Endodermal cell (in vitro differentiated cells): ENCODE data around the gene ZBP1. TPM values are rescaled to one million over a fixed set of nuclear protein-coding genes. Genes with fewer than 3 reads are reported as not detected.

Source experiments
- DNase-seq: peaks from one replicate; pipeline ENCODE4 v3.0.0-alpha.2; 2017
- H3K27ac ChIP-seq: 2 replicates; pipeline ENCODE4 v1.5.1; 2013; ENCODE audit warnings: mild to moderate bottlenecking, low read depth, low read length, moderate library complexity
- H3K27me3 ChIP-seq: 2 replicates; pipeline ENCODE4 v1.6.1; 2013; ENCODE audit warnings: mild to moderate bottlenecking, low read length, moderate library complexity; ENCODE audit not compliant: insufficient read depth, control insufficient read depth, poor library complexity, severe bottlenecking
- H3K36me3 ChIP-seq: 2 replicates; pipeline ENCODE4 v1.7.0; 2013; ENCODE audit warnings: mild to moderate bottlenecking, low read length, moderate library complexity; ENCODE audit not compliant: control insufficient read depth, insufficient read depth
- H3K4me1 ChIP-seq: one replicate; pipeline ENCODE4 v1.7.0; 2013; ENCODE audit warnings: low read length; ENCODE audit not compliant: control insufficient read depth, insufficient read depth
- H3K4me3 ChIP-seq: 2 replicates; pipeline ENCODE4 v1.5.1; 2013; ENCODE audit warnings: mild to moderate bottlenecking, low read length, moderate library complexity
- H3K9ac ChIP-seq: 2 replicates; pipeline ENCODE4 v1.6.1; 2013; ENCODE audit warnings: mild to moderate bottlenecking, low read length, moderate library complexity; ENCODE audit not compliant: poor library complexity, severe bottlenecking; ENCODE audit errors: extremely low read depth
- H3K9me3 ChIP-seq: 2 replicates; pipeline ENCODE4 v1.6.1; 2013; ENCODE audit warnings: mild to moderate bottlenecking, low read length, moderate library complexity; ENCODE audit not compliant: control insufficient read depth
- H3K27ac Mint-ChIP-seq: 2 replicates; pipeline ENCODE4 v1.8.0; 2020; ENCODE audit warnings: mixed read lengths
- H3K27me3 Mint-ChIP-seq: 2 replicates; pipeline ENCODE4 v1.8.0; 2021; ENCODE audit warnings: mild to moderate bottlenecking, mixed read lengths; ENCODE audit not compliant: insufficient read depth
- H3K36me3 Mint-ChIP-seq: 2 replicates; pipeline ENCODE4 v1.8.0; 2020; ENCODE audit warnings: low read depth, mixed read lengths
- H3K4me1 Mint-ChIP-seq: 2 replicates; pipeline ENCODE4 v1.8.0; 2020; ENCODE audit warnings: mixed read lengths
- H3K4me3 Mint-ChIP-seq: 2 replicates; pipeline ENCODE4 v1.8.0; 2020; ENCODE audit warnings: mild to moderate bottlenecking, moderate library complexity, mixed read lengths
- H3K9me3 Mint-ChIP-seq: 2 replicates; pipeline ENCODE4 v1.8.0; 2020; ENCODE audit warnings: mild to moderate bottlenecking, mixed read lengths
- WGBS, 2 experiments: methylation state at CpG; one replicate each; pipeline versions ENCODE4 v1.1.5 to v1.1.7; 2013; ENCODE audit warnings: missing lambda C conversion rate in 2 of 2, mixed read lengths in 1 of 2; ENCODE audit not compliant: insufficient coverage in 1 of 2, insufficient read length in 1 of 2; 5-methylcytosine and 5-hydroxymethylcytosine counted together
- total RNA-seq, 2 donors: library from RNA; stranded (reverse); fragmentation: NEBNext Ultra II Directional in 1 of 2; extraction: Animal tissue kit (Norgen Biotek cat#: 25700) in 1 of 2; gene quantifications; 2 replicates in 1 of 2; 3 replicates in 1 of 2; pipeline ENCODE4 v1.2.1, GENCODE V29; 2021
- TF ChIP-seq, protein P1 (sequence below): fragments of 200-600 bp; sonication (generic); conservative IDR thresholded peaks from 2 replicates; pipeline ENCODE4 v1.5.0; 2021; ENCODE audit warnings: antibody characterized with exemption, mild to moderate bottlenecking

Gene ZBP1
- total RNA-seq, 2 donors from 2014 or later: not detected

GRCh38 chr20:57568088-57568896, 51.9 kb downstream of the ZBP1 start:
- Mint-ChIP-seq H3K9me3 (no peaks in the 10 kb centered on the region), H3K4me1 (peaks cover under 1% of the 10 kb centered on the region), H3K36me3 (no peaks in the 10 kb centered on the region), H3K4me3 (no peak overlapping the region), H3K27me3 (peaks cover 3% of the 10 kb centered on the region), H3K27ac (no peak overlapping the region)
- no peaks in the 10 kb centered on the region for H3K4me1 ChIP-seq
- DNase-seq: no peak
- H3K4me3 ChIP-seq: no peak overlapping the region
- no peaks in the 10 kb centered on the region for H3K36me3 ChIP-seq
- TF ChIP-seq, protein P1, sequence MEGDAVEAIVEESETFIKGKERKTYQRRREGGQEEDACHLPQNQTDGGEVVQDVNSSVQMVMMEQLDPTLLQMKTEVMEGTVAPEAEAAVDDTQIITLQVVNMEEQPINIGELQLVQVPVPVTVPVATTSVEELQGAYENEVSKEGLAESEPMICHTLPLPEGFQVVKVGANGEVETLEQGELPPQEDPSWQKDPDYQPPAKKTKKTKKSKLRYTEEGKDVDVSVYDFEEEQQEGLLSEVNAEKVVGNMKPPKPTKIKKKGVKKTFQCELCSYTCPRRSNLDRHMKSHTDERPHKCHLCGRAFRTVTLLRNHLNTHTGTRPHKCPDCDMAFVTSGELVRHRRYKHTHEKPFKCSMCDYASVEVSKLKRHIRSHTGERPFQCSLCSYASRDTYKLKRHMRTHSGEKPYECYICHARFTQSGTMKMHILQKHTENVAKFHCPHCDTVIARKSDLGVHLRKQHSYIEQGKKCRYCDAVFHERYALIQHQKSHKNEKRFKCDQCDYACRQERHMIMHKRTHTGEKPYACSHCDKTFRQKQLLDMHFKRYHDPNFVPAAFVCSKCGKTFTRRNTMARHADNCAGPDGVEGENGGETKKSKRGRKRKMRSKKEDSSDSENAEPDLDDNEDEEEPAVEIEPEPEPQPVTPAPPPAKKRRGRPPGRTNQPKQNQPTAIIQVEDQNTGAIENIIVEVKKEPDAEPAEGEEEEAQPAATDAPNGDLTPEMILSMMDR: no peak
- H3K27ac ChIP-seq: no peak overlapping the region
- H3K9me3 ChIP-seq: no peaks in the 10 kb centered on the region
- H3K27me3 ChIP-seq: no peaks in the 10 kb centered on the region
- no peak overlapping the region for H3K9ac ChIP-seq
- WGBS, 2 experiments: 88 to 90% methylated on average over 12 to 13 of the region's 13 CpGs

DNA sequence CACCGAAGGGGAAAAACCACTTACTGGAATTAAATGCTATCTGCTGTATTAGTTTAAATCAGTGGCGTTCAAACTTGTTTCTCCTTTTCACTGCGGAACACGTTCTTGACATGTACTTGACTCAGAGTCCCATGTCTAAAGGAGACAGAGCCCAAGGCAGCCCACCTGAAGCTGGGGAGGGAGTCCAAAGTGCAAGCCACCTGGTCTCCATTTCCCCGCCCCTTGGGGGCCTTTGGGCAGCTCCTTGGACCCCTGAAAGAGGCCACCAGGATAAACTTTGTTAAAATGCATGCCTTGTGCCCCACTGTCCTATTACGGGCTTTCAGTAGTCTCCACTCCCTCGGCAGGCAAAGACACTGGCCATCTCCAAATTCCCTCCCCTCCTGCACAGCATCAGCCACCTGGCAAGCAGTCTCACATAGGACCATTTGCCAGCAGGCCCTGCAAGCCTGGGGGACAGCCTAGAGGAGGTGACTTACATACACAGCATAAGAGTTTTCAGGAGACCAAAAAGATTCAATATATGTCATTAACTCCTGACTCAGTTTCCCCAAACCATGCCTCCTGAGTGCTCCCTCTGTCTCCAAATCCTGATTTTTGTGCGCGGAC, 52.7 kb downstream of the ZBP1 start:
- peaks cover 2% of the 10 kb centered on the region for H3K27me3 Mint-ChIP-seq
- TF ChIP-seq, protein P1: no peak

DNA sequence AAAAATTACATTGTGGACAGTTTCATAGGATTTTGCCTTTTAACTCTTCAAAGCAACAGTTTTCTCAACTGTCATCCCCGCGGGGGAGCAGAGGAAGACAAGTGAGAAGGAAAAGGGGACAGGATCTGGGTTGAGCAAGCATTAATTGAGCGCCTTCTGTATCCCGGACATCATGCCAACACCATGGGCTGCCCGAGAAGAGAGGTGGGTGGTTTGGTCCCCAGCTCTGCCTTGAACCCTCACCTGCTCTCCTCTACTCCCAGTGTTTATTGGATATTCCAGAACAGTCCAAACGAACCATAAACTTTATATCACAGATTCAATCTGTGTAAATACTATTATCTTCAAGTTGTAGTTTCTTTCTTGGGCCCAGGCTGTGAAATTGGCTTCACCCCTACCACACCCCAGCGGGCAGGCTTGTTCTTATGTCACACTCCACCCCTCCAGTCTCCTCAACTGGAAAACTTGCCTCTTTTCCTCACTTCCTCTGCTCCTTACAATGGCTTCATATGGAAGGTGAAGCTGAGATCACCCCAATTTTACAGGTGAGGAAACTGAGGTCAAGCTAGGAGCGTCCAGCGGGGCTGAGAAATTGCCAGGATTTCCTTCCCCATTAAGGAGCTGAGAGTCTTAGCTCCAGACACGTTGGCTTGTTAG, 53.3 kb downstream of the ZBP1 start:
- Histone ChIP-seq H3K36me3 (no peaks in the 10 kb centered on the region), H3K4me3 (no peak overlapping the region), H3K9me3 (no peaks in the 10 kb centered on the region), H3K4me1 (no peaks in the 10 kb centered on the region), H3K9ac (no peak overlapping the region), H3K27me3 (no peaks in the 10 kb centered on the region), H3K27ac (no peak overlapping the region)
- TF ChIP-seq, protein P1: no peak
- 86 to 94% methylated on average over 8 to 9 of the region's 10 CpGs for WGBS, 2 experiments
- Mint-ChIP-seq H3K27ac (no peak overlapping the region), H3K36me3 (no peaks in the 10 kb centered on the region), H3K27me3 (peaks cover 2% of the 10 kb centered on the region), H3K4me3 (no peak overlapping the region), H3K9me3 (no peaks in the 10 kb centered on the region), H3K4me1 (no peaks in the 10 kb centered on the region)
- DNase-seq: no peak

More for the DNA sequence above, 52.7 kb downstream of the ZBP1 start:
- Mint-ChIP-seq H3K36me3 (no peaks in the 10 kb centered on the region), H3K9me3 (no peaks in the 10 kb centered on the region), H3K27ac (no peak overlapping the region), H3K4me1 (no peaks in the 10 kb centered on the region), H3K4me3 (no peak overlapping the region)
- no peak overlapping the region for H3K4me3 ChIP-seq
- H3K27me3 ChIP-seq: no peaks in the 10 kb centered on the region
- no peaks in the 10 kb centered on the region for H3K4me1 ChIP-seq
- H3K36me3 ChIP-seq: no peaks in the 10 kb centered on the region
- no peaks in the 10 kb centered on the region for H3K9me3 ChIP-seq
- WGBS, 2 experiments: 92 to 93% methylated on average over 8 to 9 of the region's 9 CpGs
- H3K27ac ChIP-seq: no peak overlapping the region
- H3K9ac ChIP-seq: no peak overlapping the region
- no peak for DNase-seq
